CD14-positive monocyte (primary cell): ENCODE measurements around the gene TES. TPM values are rescaled to one million over a fixed set of nuclear protein-coding genes. Genes with fewer than 3 reads are reported as not detected.

Experiments used
- DNase-seq, 3 donors: peaks; one replicate each; pipeline ENCODE4 v3.0.0-alpha.2; 2011 to 2022
- H2AFZ ChIP-seq: 2 replicates; pipeline ENCODE4 v1.6.0; 2012; ENCODE audit warnings: mild to moderate bottlenecking, low read depth, low read length, inconsistent platforms; ENCODE audit not compliant: insufficient read depth, poor library complexity, severe bottlenecking
- H3K27ac ChIP-seq, 2 donors: 1 replicate in 1 of 2; 2 replicates in 1 of 2; pipeline ENCODE4 v1.5.1; 2012 to 2013; ENCODE audit warnings: low read length in 2 of 2, control low read depth in 1 of 2, inconsistent platforms in 1 of 2, low read depth in 1 of 2, mild to moderate bottlenecking in 1 of 2
- H3K27me3 ChIP-seq, 2 donors: one replicate each; pipeline versions ENCODE4 v1.6.0 to v1.6.1; 2011 to 2013; ENCODE audit warnings: low read length in 2 of 2; ENCODE audit not compliant: control insufficient read depth in 2 of 2, insufficient read depth in 2 of 2
- H3K36me3 ChIP-seq, 2 donors: replicated peaks in 1 of 2; 1 replicate in 1 of 2; 2 replicates in 1 of 2; pipeline versions ENCODE4 v1.5.1 to v1.6.1; 2012 to 2013; ENCODE audit warnings: low read length in 2 of 2, control low read depth in 1 of 2, inconsistent platforms in 1 of 2, mild to moderate bottlenecking in 1 of 2; ENCODE audit not compliant: insufficient read depth in 2 of 2, control insufficient read depth in 1 of 2
- H3K4me1 ChIP-seq, 2 donors: 1 replicate in 1 of 2; 2 replicates in 1 of 2; pipeline versions ENCODE4 v1.5.1 to v1.6.1; 2012 to 2013; ENCODE audit warnings: low read length in 2 of 2, control low read depth in 1 of 2, inconsistent platforms in 1 of 2, mild to moderate bottlenecking in 1 of 2, moderate library complexity in 1 of 2; ENCODE audit not compliant: insufficient read depth in 2 of 2, control insufficient read depth in 1 of 2
- H3K4me2 ChIP-seq: replicated peaks from 2 replicates; pipeline ENCODE3; 2012; ENCODE audit warnings: low read length, moderate library complexity, mild to moderate bottlenecking; ENCODE audit not compliant: poor library complexity, severe bottlenecking; ENCODE audit errors: extremely low read depth
- H3K4me3 ChIP-seq, 3 experiments: fragments of 200-600 bp in 1 of 3; sonication (generic) in 1 of 3; replicated peaks in 1 of 3; 1 replicate in 2 of 3; 2 replicates in 1 of 3; pipeline ENCODE4 v1.5.1; 2011 to 2013; ENCODE audit warnings: low read length in 3 of 3, mild to moderate bottlenecking in 3 of 3, control low read depth in 2 of 3, low read depth in 2 of 3, inconsistent platforms in 1 of 3, moderate library complexity in 1 of 3
- H3K79me2 ChIP-seq: 2 replicates; pipeline ENCODE4 v1.6.0; 2012; ENCODE audit warnings: mild to moderate bottlenecking, control low read depth, inconsistent platforms, low read length, moderate library complexity; ENCODE audit not compliant: insufficient read depth
- H3K9ac ChIP-seq: 2 replicates; pipeline ENCODE4 v1.6.0; 2017; ENCODE audit warnings: low read length, mild to moderate bottlenecking; ENCODE audit not compliant: insufficient read depth, poor library complexity, severe bottlenecking
- H3K9me3 ChIP-seq, 2 donors: replicated peaks in 1 of 2; 1 replicate in 1 of 2; 2 replicates in 1 of 2; pipeline versions ENCODE4 v1.5.1 to v1.6.1; 2012 to 2013; ENCODE audit warnings: low read length in 2 of 2, control low read depth in 1 of 2; ENCODE audit not compliant: control insufficient read depth in 1 of 2, insufficient read depth in 1 of 2
- H4K20me1 ChIP-seq: 2 replicates; pipeline ENCODE4 v1.6.0; 2012; ENCODE audit warnings: mild to moderate bottlenecking, low read length, control low read depth, moderate library complexity; ENCODE audit not compliant: insufficient read depth
- H3K27ac Mint-ChIP-seq, 7 donors: one replicate each; pipeline ENCODE4 v1.8.0; 2020; ENCODE audit warnings: mild to moderate bottlenecking in 7 of 7, mixed read lengths in 7 of 7, moderate library complexity in 6 of 7, inconsistent platforms in 2 of 7
- H3K27me3 Mint-ChIP-seq, 3 donors: one replicate each; pipeline ENCODE4 v1.8.0; 2021 to 2022; ENCODE audit warnings: low read depth in 3 of 3, mild to moderate bottlenecking in 3 of 3, mixed read lengths in 3 of 3, moderate library complexity in 3 of 3, inconsistent platforms in 1 of 3
- H3K36me3 Mint-ChIP-seq, 2 donors: one replicate each; pipeline ENCODE4 v1.8.0; 2020; ENCODE audit warnings: mixed read lengths in 2 of 2, inconsistent platforms in 1 of 2, mild to moderate bottlenecking in 1 of 2
- H3K4me1 Mint-ChIP-seq: one replicate; pipeline ENCODE4 v1.8.0; 2020; ENCODE audit warnings: mild to moderate bottlenecking, mixed read lengths
- H3K4me3 Mint-ChIP-seq, 2 donors: one replicate each; pipeline ENCODE4 v1.8.0; 2020; ENCODE audit warnings: mild to moderate bottlenecking in 2 of 2, mixed read lengths in 2 of 2, moderate library complexity in 1 of 2
- H3K9me3 Mint-ChIP-seq, 7 donors: one replicate each; pipeline ENCODE4 v1.8.0; 2020 to 2022; ENCODE audit warnings: mixed read lengths in 7 of 7, mild to moderate bottlenecking in 6 of 7, moderate library complexity in 6 of 7, inconsistent platforms in 2 of 7
- WGBS: methylation state at CpG from one replicate; pipeline ENCODE4 v1.1.5; 2013; ENCODE audit warnings: missing lambda C conversion rate; ENCODE audit not compliant: insufficient coverage; 5-methylcytosine and 5-hydroxymethylcytosine counted together
- intact Hi-C, 2 donors: fragments of 100-400 bp; cut with micrococcal nuclease; formaldehyde crosslinking; loops; one replicate each; pipeline versions ENCODE4 v1.15.0 to v1.15.1; 2023
- polyA plus RNA-seq, 3 donors: library from polyadenylated mRNA; depleted of rRNA in 1 of 3; unstranded in 2 of 3; stranded (reverse) in 1 of 3; fragments of 300-500 nt in 2 of 3; fragments of >200 nt in 1 of 3; fragmentation: Illumina TruSeq in 2 of 3; gene quantifications; 1 replicate in 2 of 3; 2 replicates in 1 of 3; pipeline ENCODE4 v1.2.3, GENCODE V29; 2012 to 2021
- TF ChIP-seq, protein P1 (sequence below): fragments of 200-600 bp; IDR thresholded peaks from one replicate; pipeline ENCODE4 v1.8.0; 2022; ENCODE audit warnings: antibody characterized with exemption, mild to moderate bottlenecking

The TES gene
- polyA plus RNA-seq, 3 donors, result 61.7 to 104 (median 89.0) TPM

DNA sequence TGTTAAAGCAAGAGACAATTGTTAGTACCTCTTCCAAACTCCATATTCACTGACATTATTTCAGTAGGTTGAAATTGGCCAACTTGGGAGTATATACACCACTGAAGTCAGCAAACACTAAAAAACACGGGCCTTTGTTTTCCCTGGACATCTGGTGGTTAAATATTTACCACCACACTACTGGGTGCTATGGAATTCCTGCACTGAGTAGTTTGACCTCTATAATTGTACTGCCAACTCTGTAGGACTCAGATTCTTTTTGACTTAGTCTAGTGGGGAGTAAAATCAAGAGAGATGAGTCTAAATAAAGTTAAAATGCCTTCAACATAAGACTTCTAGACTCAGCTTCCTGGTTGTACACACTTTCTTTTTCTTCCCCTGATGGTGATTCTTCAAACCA, 41.3 kb upstream of the TES start:
- DNase-seq, result no peak
- H3K27ac ChIP-seq, result no peak overlapping the region
- TF ChIP-seq, protein P1, sequence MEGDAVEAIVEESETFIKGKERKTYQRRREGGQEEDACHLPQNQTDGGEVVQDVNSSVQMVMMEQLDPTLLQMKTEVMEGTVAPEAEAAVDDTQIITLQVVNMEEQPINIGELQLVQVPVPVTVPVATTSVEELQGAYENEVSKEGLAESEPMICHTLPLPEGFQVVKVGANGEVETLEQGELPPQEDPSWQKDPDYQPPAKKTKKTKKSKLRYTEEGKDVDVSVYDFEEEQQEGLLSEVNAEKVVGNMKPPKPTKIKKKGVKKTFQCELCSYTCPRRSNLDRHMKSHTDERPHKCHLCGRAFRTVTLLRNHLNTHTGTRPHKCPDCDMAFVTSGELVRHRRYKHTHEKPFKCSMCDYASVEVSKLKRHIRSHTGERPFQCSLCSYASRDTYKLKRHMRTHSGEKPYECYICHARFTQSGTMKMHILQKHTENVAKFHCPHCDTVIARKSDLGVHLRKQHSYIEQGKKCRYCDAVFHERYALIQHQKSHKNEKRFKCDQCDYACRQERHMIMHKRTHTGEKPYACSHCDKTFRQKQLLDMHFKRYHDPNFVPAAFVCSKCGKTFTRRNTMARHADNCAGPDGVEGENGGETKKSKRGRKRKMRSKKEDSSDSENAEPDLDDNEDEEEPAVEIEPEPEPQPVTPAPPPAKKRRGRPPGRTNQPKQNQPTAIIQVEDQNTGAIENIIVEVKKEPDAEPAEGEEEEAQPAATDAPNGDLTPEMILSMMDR, result no peak
- Mint-ChIP-seq H3K36me3 (no peaks in the 10 kb centered on the region), H3K4me3 (no peak overlapping the region), H3K9me3 (peaks cover 0 to 2% (median 0%) of the 10 kb centered on the region in 7 donors), H3K27ac (no peak overlapping the region), H3K4me1 (peaks cover 34% of the 10 kb centered on the region), H3K27me3 (no peaks in the 10 kb centered on the region)
- no peaks in the 10 kb centered on the region for H3K79me2 ChIP-seq
- no peak overlapping the region for H3K4me2 ChIP-seq
- no CpG with 5 or more reads among the region's 1 CpG for WGBS
- no peaks in the 10 kb centered on the region for H3K36me3 ChIP-seq
- H3K4me3 ChIP-seq, result no peak overlapping the region
- peaks cover 32 to 37% of the 10 kb centered on the region in 2 donors for H3K4me1 ChIP-seq
- H3K9me3 ChIP-seq, result no peaks in the 10 kb centered on the region
- H4K20me1 ChIP-seq, result no peaks in the 10 kb centered on the region
- no peak overlapping the region for H3K9ac ChIP-seq
- no peaks in the 10 kb centered on the region for H3K27me3 ChIP-seq
- intact Hi-C loops, result no loop called here
- H2AFZ ChIP-seq, result no peak overlapping the region

DNA sequence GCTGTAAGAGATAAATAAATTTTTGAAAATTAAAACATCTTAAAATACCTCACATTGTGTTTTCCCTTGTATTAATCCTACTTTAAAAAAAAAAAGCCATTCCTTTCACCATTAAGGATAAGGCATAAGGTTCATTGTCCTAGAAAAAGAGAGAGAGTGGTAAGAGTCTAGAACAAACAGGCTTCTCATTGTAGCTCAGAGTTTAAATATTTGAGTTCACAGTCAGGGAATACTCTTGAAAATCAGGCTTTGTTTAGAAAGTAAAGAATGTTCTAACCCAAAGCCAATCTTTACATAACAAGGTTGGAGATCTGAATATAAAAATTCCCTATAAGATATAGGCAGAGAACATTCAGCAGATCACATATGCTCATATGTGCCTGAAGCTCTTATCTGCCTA, 40.2 kb upstream of the TES start:
- H3K36me3 Mint-ChIP-seq, result peaks cover 0 to 2% of the 10 kb centered on the region in 2 donors
- H3K9me3 ChIP-seq, result no peaks in the 10 kb centered on the region
- H3K27ac Mint-ChIP-seq, result no peak overlapping the region
- TF ChIP-seq, protein P1, result no peak
- intact Hi-C loops, result loop anchor here in 1 of 2 donors (10.0 kb wide), 1 partner anchor 635 kb away; no protein-coding TSS in a partner anchor
- no peak overlapping the region for H3K27ac ChIP-seq
- no peak overlapping the region for H2AFZ ChIP-seq
- H3K79me2 ChIP-seq, result no peaks in the 10 kb centered on the region
- H3K4me3 ChIP-seq, result no peak overlapping the region
- no peak overlapping the region for H3K4me2 ChIP-seq
- H3K4me3 Mint-ChIP-seq, result no peak overlapping the region
- no peak overlapping the region for H3K9ac ChIP-seq
- H3K9me3 Mint-ChIP-seq, result peaks cover 0 to 3% (median 2%) of the 10 kb centered on the region in 7 donors
- H3K4me1 ChIP-seq, result peaks cover 22 to 26% of the 10 kb centered on the region in 2 donors
- H3K27me3 Mint-ChIP-seq, result no peaks in the 10 kb centered on the region
- DNase-seq, result no peak
- H3K36me3 ChIP-seq, result no peaks in the 10 kb centered on the region
- no peaks in the 10 kb centered on the region for H4K20me1 ChIP-seq
- H3K4me1 Mint-ChIP-seq, result peaks cover 23% of the 10 kb centered on the region
- no peaks in the 10 kb centered on the region for H3K27me3 ChIP-seq
